Thyroid gland (tissue), 4 donors: Measurements from ENCODE around the gene SDR42E1.

Experiments
- CTCF ChIP-seq, 6 experiments: fragments of 200-600 bp in 3 of 6; fragments of 450-650 bp in 3 of 6; sonication (generic) in 3 of 6; IDR thresholded peaks; one replicate each; pipeline ENCODE4 v1.5.1; 2016 to 2019; ENCODE audit warnings: antibody characterized with exemption in 6 of 6, mild to moderate bottlenecking in 2 of 6, inconsistent platforms in 1 of 6, moderate library complexity in 1 of 6
- POLR2A ChIP-seq, 2 donors: fragments of 450-650 bp; IDR thresholded peaks; one replicate each; pipeline ENCODE4 v1.6.1; 2017; ENCODE audit warnings: antibody characterized with exemption in 2 of 2, mild to moderate bottlenecking in 2 of 2, moderate library complexity in 1 of 2

- TF ChIP-seq CTCF (IDR thresholded peaks at IDR 0.05) (no peak), POLR2A (IDR thresholded peaks at IDR 0.05) (no peak)
Measured at GRCh38 chr16:82034981-82035612, 23.8 kb upstream of the SDR42E1 start, which contains the start of gene HSD17B2.
